GM21529 (cell line): ENCODE data around the gene RALGPS1.

Experiments used
- ATAC-seq: cut with Tn5 transposase; IDR thresholded peaks from one replicate; pipeline ENCODE4 v1.9.1; 2021; ENCODE audit not compliant: unreplicated experiment

The RALGPS1 gene

GRCh38 chr9:127199001-127199791 is 284.6 kb downstream of the RALGPS1 start:
- ATAC-seq, result peak; percentile 63

- no peak for ATAC-seq
Measured at GRCh38 chr9:127200106-127200862, 285.7 kb downstream of the RALGPS1 start.

GRCh38 chr9:127201071-127201541 is 286.5 kb downstream of the RALGPS1 start:
- no peak for ATAC-seq

GRCh38 chr9:127201731-127202130 is 287.1 kb downstream of the RALGPS1 start:
- no peak for ATAC-seq

GRCh38 chr9:127202461-127203169 is 288.0 kb downstream of the RALGPS1 start:
- ATAC-seq, result no peak

- ATAC-seq, result no peak
Measured at GRCh38 chr9:127203681-127204327, 289.2 kb downstream of the RALGPS1 start.

- ATAC-seq, result no peak
Measured at GRCh38 chr9:127204771-127205470, 290.3 kb downstream of the RALGPS1 start.

- ATAC-seq, result no peak
Measured at GRCh38 chr9:127205952-127206351, 291.4 kb downstream of the RALGPS1 start.

- ATAC-seq, result no peak
Measured at GRCh38 chr9:127206666-127207065, 292.1 kb downstream of the RALGPS1 start.

- no peak for ATAC-seq
Measured at GRCh38 chr9:127207734-127208410, 293.3 kb downstream of the RALGPS1 start.

- no peak for ATAC-seq
Measured at GRCh38 chr9:127208416-127208815, 293.8 kb downstream of the RALGPS1 start.

GRCh38 chr9:127209220-127209619 is 294.6 kb downstream of the RALGPS1 start:
- no peak for ATAC-seq

- no peak for ATAC-seq
Measured at GRCh38 chr9:127209948-127210640, 295.5 kb downstream of the RALGPS1 start.

GRCh38 chr9:127210851-127211730 is 296.5 kb downstream of the RALGPS1 start:
- no peak for ATAC-seq

- no peak for ATAC-seq
Measured at GRCh38 chr9:127211983-127212382, 297.4 kb downstream of the RALGPS1 start.

- no peak for ATAC-seq
Measured at GRCh38 chr9:127212453-127212852, 297.9 kb downstream of the RALGPS1 start.

- ATAC-seq, result no peak
Measured at GRCh38 chr9:127213859-127214258, 299.3 kb downstream of the RALGPS1 start.
